Spleen (tissue), 11 donors: Measurements from ENCODE around the gene DNAH10. TPM values are rescaled to one million over a fixed set of nuclear protein-coding genes. Genes with fewer than 3 reads are reported as not detected.

ENCODE experiments used
- DNase-seq: peaks from one replicate; pipeline ENCODE4 v3.0.0-alpha.2; 2020
- H3K27ac ChIP-seq, 8 donors: fragments of 200-600 bp; sonication (generic) in 7 of 8; 1 replicate in 4 of 8; 2 replicates in 4 of 8; pipeline versions ENCODE4 v1.5.0 to v1.8.0; 2016 to 2021; ENCODE audit warnings: inconsistent platforms in 4 of 8, mild to moderate bottlenecking in 4 of 8, moderate library complexity in 1 of 8
- H3K27me3 ChIP-seq, 7 donors: fragments of 200-600 bp; sonication (generic) in 6 of 7; replicated peaks in 1 of 7; 1 replicate in 4 of 7; 2 replicates in 3 of 7; pipeline versions ENCODE4 v1.5.0 to v1.8.0; 2016 to 2021; ENCODE audit warnings: inconsistent platforms in 3 of 7, mild to moderate bottlenecking in 1 of 7
- H3K36me3 ChIP-seq, 6 donors: fragments of 200-600 bp; sonication (generic) in 5 of 6; 1 replicate in 4 of 6; 2 replicates in 2 of 6; pipeline versions ENCODE4 v1.5.0 to v1.8.0; 2016 to 2021; ENCODE audit warnings: inconsistent platforms in 2 of 6
- H3K4me1 ChIP-seq, 6 donors: fragments of 200-600 bp; sonication (generic) in 5 of 6; 1 replicate in 3 of 6; 2 replicates in 3 of 6; pipeline versions ENCODE4 v1.5.0 to v1.8.0; 2016 to 2021; ENCODE audit warnings: inconsistent platforms in 3 of 6
- H3K4me3 ChIP-seq, 8 donors: fragments of 200-600 bp; sonication (generic) in 7 of 8; 1 replicate in 4 of 8; 2 replicates in 4 of 8; pipeline versions ENCODE4 v1.5.0 to v1.8.0; 2016 to 2021; ENCODE audit warnings: inconsistent platforms in 4 of 8, mild to moderate bottlenecking in 4 of 8, moderate library complexity in 2 of 8
- H3K9me3 ChIP-seq, 8 donors: fragments of 200-600 bp; sonication (generic) in 7 of 8; 1 replicate in 4 of 8; 2 replicates in 4 of 8; pipeline versions ENCODE4 v1.5.0 to v1.8.0; 2016 to 2021; ENCODE audit warnings: inconsistent platforms in 4 of 8
- CTCF ChIP-seq, 11 experiments: fragments of 200-600 bp in 7 of 11; fragments of 450-650 bp in 4 of 11; sonication (generic) in 4 of 11; IDR thresholded peaks in 8 of 11; conservative IDR thresholded peaks in 3 of 11; 1 replicate in 7 of 11; 2 replicates in 4 of 11; pipeline versions ENCODE4 v1.4.0 to v1.8.0; 2016 to 2021; ENCODE audit warnings: antibody characterized with exemption in 11 of 11, inconsistent platforms in 4 of 11, mild to moderate bottlenecking in 1 of 11
- POLR2A ChIP-seq, 3 donors: fragments of 450-650 bp; IDR thresholded peaks; one replicate each; pipeline ENCODE4 v1.5.1; 2017; ENCODE audit warnings: antibody characterized with exemption in 3 of 3, mild to moderate bottlenecking in 1 of 3
- POLR2AphosphoS5 ChIP-seq, 3 donors: sonication (generic); formaldehyde crosslinking; IDR thresholded peaks; one replicate each; pipeline ENCODE4 v1.5.1; 2017; ENCODE audit warnings: antibody characterized with exemption in 3 of 3
- WGBS, 5 donors: extraction: QIAGEN DNeasy Blood & Tissue Kit in 3 of 5; methylation state at CpG; one replicate each; pipeline versions ENCODE4 v1.1.5 to v1.1.7; 2013 to 2018; 5-methylcytosine and 5-hydroxymethylcytosine counted together
- intact Hi-C: fragments of 100-400 bp; cut with DNase I; formaldehyde crosslinking; loops from one replicate; pipeline ENCODE4 v1.15.0; 2023; ENCODE audit warnings: low total_unique reads
- polyA plus RNA-seq, 3 donors: library from polyadenylated mRNA; stranded (reverse); fragments of 200-250 nt; gene quantifications; one replicate each; pipeline ENCODE4 v1.2.1, GENCODE V29; 2013
- total RNA-seq, 7 donors: library from RNA; depleted of rRNA in 3 of 7; stranded (reverse); fragments of >200 nt in 3 of 7; fragmentation: NEBNext Ultra II Directional in 4 of 7; extraction: Animal tissue kit (Norgen Biotek cat#: 25700) in 4 of 7; gene quantifications; one replicate each; pipeline versions ENCODE4 v1.1.0 to v1.2.1, GENCODE V29; 2016 to 2021
- donor health status: healthy with polysubstance abuse.
- donor health status: DM: no; HTN: no; CAD: no; lungs with moderate emphysema.
- donor health status: DM: no; HTN: no; CAD: no.
- donor health status: Bipolar disorder and iron deficiency.
- donor health status: healthy.
- donor health status: DM: no; HTN: no; CAD: no.
- donor health status: DM: yes; HTN: yes; CAD: no.

Gene DNAH10
- total and polyA plus RNA-seq, 10 donors = 0.23 to 2.2 (median 0.43) TPM; not detected in 1

GRCh38 chr12:123807670-123808069, 45.6 kb downstream of the DNAH10 start:
- no peak overlapping the region for H3K27ac ChIP-seq
- no peaks in the 10 kb centered on the region for H3K36me3 ChIP-seq
- TF ChIP-seq CTCF (IDR thresholded peaks at IDR 0.05 in 8 of 11, conservative IDR thresholded peaks at IDR 0.05 in 3 of 11) = no peak
- TF ChIP-seq POLR2AphosphoS5 (IDR thresholded peaks at IDR 0.05) = no peak
- no peak for TF ChIP-seq POLR2A (IDR thresholded peaks at IDR 0.05)
- DNase-seq = no peak
- H3K4me1 ChIP-seq = no peaks in the 10 kb centered on the region
- H3K27me3 ChIP-seq = peaks cover 0 to 6% (median 0%) of the 10 kb centered on the region in 7 donors
- H3K4me3 ChIP-seq = no peak overlapping the region
- no peaks in the 10 kb centered on the region for H3K9me3 ChIP-seq
- intact Hi-C loops = loop anchor here (10.0 kb wide), 1 partner anchor 177 kb away; no protein-coding TSS in a partner anchor
- WGBS, 5 donors = 16 to 35% (median 18%) methylated on average over 2 of the region's 2 CpGs

GRCh38 chr12:123808167-123808566, 46.1 kb downstream of the DNAH10 start:
- DNase-seq = no peak
- WGBS, 5 donors = 55 to 93% (median 74%) methylated on average over 3 to 4 of the region's 4 CpGs
- Histone ChIP-seq H3K4me3 (no peak overlapping the region), H3K27ac (no peak overlapping the region), H3K4me1 (no peaks in the 10 kb centered on the region), H3K27me3 (peaks cover 0 to 6% (median 0%) of the 10 kb centered on the region in 7 donors), H3K36me3 (no peaks in the 10 kb centered on the region), H3K9me3 (no peaks in the 10 kb centered on the region)
- intact Hi-C loops = loop anchor here (10.0 kb wide), 1 partner anchor 177 kb away; no protein-coding TSS in a partner anchor
- no peak for TF ChIP-seq CTCF (IDR thresholded peaks at IDR 0.05 in 8 of 11, conservative IDR thresholded peaks at IDR 0.05 in 3 of 11)
- TF ChIP-seq POLR2AphosphoS5 (IDR thresholded peaks at IDR 0.05) = no peak
- no peak for TF ChIP-seq POLR2A (IDR thresholded peaks at IDR 0.05)

GRCh38 chr12:123813349-123813748, 51.2 kb downstream of the DNAH10 start:
- no peak for TF ChIP-seq CTCF (IDR thresholded peaks at IDR 0.05 in 8 of 11, conservative IDR thresholded peaks at IDR 0.05 in 3 of 11)
- TF ChIP-seq POLR2A (IDR thresholded peaks at IDR 0.05) = no peak
- TF ChIP-seq POLR2AphosphoS5 (IDR thresholded peaks at IDR 0.05) = no peak
- 86 to 96% (median 94%) methylated on average over 7 of the region's 7 CpGs for WGBS, 5 donors
- intact Hi-C loops = no loop called here

GRCh38 chr12:123815968-123816367, 53.9 kb downstream of the DNAH10 start:
- Histone ChIP-seq H3K4me3 (no peak overlapping the region), H3K36me3 (no peaks in the 10 kb centered on the region), H3K27ac (no peak overlapping the region), H3K27me3 (no peaks in the 10 kb centered on the region), H3K4me1 (no peaks in the 10 kb centered on the region), H3K9me3 (peaks cover 0 to 27% (median 21%) of the 10 kb centered on the region in 8 donors)
- 76 to 82% (median 81%) methylated on average over 2 of the region's 2 CpGs for WGBS, 5 donors
- no peak for TF ChIP-seq POLR2AphosphoS5 (IDR thresholded peaks at IDR 0.05)
- no peak for TF ChIP-seq CTCF (IDR thresholded peaks at IDR 0.05 in 8 of 11, conservative IDR thresholded peaks at IDR 0.05 in 3 of 11)
- no peak for TF ChIP-seq POLR2A (IDR thresholded peaks at IDR 0.05)
- no peak for DNase-seq
- intact Hi-C loops = no loop called here

More at GRCh38 chr12:123813349-123813748, 51.2 kb downstream of the DNAH10 start:
- no peaks in the 10 kb centered on the region for H3K4me1 ChIP-seq
- H3K9me3 ChIP-seq = peaks cover 0 to 25% (median 21%) of the 10 kb centered on the region in 8 donors
- no peaks in the 10 kb centered on the region for H3K36me3 ChIP-seq
- H3K27ac ChIP-seq = no peak overlapping the region
- H3K4me3 ChIP-seq = no peak overlapping the region
- DNase-seq = no peak
- H3K27me3 ChIP-seq = peaks cover 0 to 6% (median 0%) of the 10 kb centered on the region in 7 donors
